ENCODE data around the gene CLEC4M.
"Not testable (repeated sequence)": the region's sequence is repeated elsewhere in the genome, so short reads cannot be mapped to it uniquely, and the experiment has no call there.

CLEC4M gene

GRCh38 chr19:7742575-7742974, 20.5 kb upstream of the CLEC4M start:
- DNase-seq = peak; percentile 92

- DNase-seq = peak; percentile 81
Measured at GRCh38 chr19:7742991-7743390, 20.1 kb upstream of the CLEC4M start.

- no peak for DNase-seq
Measured at GRCh38 chr19:7743425-7743841, 19.6 kb upstream of the CLEC4M start.

GRCh38 chr19:7744199-7744786, 18.8 kb upstream of the CLEC4M start:
- no peak for DNase-seq

GRCh38 chr19:7744871-7745650, 18.0 kb upstream of the CLEC4M start:
- no peak for DNase-seq

GRCh38 chr19:7746306-7746705, 16.7 kb upstream of the CLEC4M start:
- not testable (repeated sequence) for DNase-seq

GRCh38 chr19:7746903-7747884, 15.8 kb upstream of the CLEC4M start, which contains the start of gene CD209:
Gene CD209, minus strand, starts transcription at chr19:7747534. Its CDS starts 23 bp downstream, at chr19:7747511.
- no peak for DNase-seq

GRCh38 chr19:7748171-7748570, 14.9 kb upstream of the CLEC4M start:
- DNase-seq = no peak

GRCh38 chr19:7748756-7749155, 14.3 kb upstream of the CLEC4M start:
- DNase-seq = peak; percentile 8

GRCh38 chr19:7751157-7751783, 11.8 kb upstream of the CLEC4M start:
- DNase-seq = no peak

GRCh38 chr19:7756258-7756657, 6.8 kb upstream of the CLEC4M start:
- no peak for DNase-seq

- no peak for DNase-seq
Measured at GRCh38 chr19:7757358-7757757, 5.7 kb upstream of the CLEC4M start.

- DNase-seq = no peak
Measured at GRCh38 chr19:7759156-7759555, 3.9 kb upstream of the CLEC4M start.

- DNase-seq = no peak
Measured at GRCh38 chr19:7763696-7764095, 653 bp downstream of the CLEC4M start.

GRCh38 chr19:7764157-7764556, 1.1 kb downstream of the CLEC4M start:
- DNase-seq = not testable (repeated sequence)

- not testable (repeated sequence) for DNase-seq
Measured at GRCh38 chr19:7765043-7765442, 2.0 kb downstream of the CLEC4M start.

- DNase-seq = no peak
Measured at GRCh38 chr19:7766535-7766934, 3.5 kb downstream of the CLEC4M start.

- DNase-seq = no peak
Measured at GRCh38 chr19:7767487-7767886, 4.4 kb downstream of the CLEC4M start.

- DNase-seq = peak; percentile 81
Measured at GRCh38 chr19:7769171-7769570, 6.1 kb downstream of the CLEC4M start.

- no peak for DNase-seq
Measured at GRCh38 chr19:7771072-7771471, 8.0 kb downstream of the CLEC4M start.

- no peak for DNase-seq
Measured at GRCh38 chr19:7772752-7773291, 9.8 kb downstream of the CLEC4M start.

GRCh38 chr19:7773841-7774240, 10.8 kb downstream of the CLEC4M start:
- DNase-seq = peak; percentile 67

Data from NCI-H2171 treated with DMSO at 0.1 percent for 48 hours (cell line).